ENCODE results near the gene RLN1.
"Not testable (repeated sequence)": the region's sequence is repeated elsewhere in the genome, so short reads cannot be mapped to it uniquely, and the experiment has no call there.

The RLN1 gene

DNA sequence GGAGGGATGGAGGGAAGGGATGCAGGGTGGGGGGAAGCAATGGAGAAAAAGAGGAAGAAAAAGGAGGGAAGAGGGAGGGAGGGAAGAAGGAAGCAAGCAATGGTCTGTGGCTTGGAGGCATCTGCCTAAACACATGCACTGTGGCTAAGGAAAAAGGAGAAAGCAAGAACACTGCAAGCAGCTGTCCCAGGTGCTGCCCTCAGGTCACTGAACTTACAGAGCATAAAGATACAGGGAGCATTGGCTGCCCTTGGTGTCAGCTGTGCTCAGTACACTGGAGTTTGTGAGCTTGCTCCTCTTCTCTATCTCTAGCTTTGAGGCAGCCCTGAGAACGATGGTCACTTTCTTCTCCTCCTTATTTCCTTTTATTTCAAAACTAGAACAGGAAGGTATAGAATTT lies 18.1 kb downstream of the RLN1 start:
- not testable (repeated sequence) for DNase-seq

DNA sequence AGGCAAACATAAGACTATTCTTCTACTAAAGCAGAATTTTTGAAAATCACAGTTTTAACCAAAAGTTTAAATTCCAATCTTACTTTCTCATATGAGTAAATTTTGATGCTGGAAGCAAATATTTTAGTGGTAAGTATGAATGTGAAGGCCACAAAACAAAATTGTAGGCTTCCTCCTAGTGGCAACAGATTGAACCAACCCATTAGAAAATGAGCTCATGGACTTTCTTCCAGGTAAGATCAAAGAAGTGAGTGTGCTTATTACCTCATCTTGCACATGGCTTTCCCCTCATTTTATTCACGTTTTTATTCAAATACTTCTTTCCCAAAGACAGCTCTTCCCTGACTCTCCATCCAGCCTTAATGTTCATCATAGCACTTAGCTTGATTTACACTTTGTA lies 18.6 kb downstream of the RLN1 start:
- no peak for DNase-seq

DNA sequence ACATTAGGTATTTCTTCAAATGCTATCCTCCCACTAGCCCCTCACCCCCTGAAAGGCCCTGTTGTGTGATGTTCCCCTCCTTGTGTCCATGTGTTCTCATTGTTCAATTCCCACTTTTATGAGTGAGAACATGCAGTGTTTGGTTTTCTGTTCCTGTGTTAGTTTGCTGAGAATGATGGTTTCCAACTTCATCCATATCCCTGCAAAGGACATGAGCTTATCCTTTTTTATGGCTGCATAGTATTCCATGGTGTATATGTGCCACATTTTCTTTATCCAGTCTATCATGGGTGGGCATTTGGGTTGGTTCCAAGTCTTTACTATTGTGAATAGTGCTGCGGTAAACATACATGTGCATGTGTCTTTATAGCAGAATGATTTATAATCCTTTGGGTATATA lies 23.3 kb downstream of the RLN1 start:
- DNase-seq, result not testable (repeated sequence)

DNA sequence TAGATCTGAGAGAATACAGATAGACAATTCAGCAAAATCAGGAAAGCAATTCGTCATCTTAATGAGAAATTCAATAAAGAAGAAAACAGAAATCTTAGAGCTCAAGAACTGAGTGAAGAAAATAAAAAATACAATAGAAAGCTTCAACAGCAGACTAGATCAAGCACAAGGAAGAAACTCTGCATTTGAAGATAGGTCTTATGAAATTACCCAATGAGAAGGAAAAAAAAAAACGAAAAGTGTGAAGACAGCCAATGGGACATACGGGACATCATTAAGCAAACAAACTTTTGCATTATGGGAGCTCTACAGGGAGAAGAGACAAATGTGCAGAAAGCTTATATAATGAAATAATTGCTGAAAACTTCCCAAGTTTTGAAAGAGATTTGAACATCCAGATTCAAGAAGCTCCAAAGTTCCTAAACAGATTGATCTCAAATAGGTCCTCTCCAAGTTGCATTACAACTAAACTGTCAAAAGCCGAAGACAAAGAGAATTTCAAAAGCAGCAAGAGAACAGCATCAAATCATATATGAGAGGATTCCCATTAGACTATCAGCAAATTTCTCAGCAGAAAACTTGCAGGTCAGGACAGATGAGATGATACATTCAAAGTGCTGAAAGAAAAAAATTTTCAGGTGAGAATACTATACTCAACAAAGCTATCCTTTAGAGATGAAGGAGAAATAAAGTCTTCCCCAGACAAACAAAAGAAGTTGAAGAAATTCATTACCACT lies 24.3 kb downstream of the RLN1 start:
- no peak for DNase-seq

DNA sequence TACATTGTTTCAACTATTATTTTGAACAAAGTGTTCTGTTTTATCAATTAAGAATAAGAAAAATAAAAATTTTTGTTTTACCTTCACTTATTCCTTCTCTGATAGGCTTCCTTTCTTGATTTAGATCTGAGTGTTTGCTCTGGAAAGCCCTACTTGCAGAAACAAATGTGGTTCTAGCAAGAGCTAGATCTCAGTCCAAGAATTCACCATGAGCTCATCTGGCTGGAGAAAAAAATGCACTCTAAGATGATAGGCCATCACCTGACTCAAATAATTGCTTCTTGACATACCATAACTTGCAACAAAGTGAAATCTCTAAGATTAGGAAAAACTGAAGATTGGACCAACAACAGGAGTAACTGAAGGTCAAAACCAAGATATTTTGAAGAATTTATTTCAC lies 28.8 kb downstream of the RLN1 start:
- DNase-seq, result no peak

DNA sequence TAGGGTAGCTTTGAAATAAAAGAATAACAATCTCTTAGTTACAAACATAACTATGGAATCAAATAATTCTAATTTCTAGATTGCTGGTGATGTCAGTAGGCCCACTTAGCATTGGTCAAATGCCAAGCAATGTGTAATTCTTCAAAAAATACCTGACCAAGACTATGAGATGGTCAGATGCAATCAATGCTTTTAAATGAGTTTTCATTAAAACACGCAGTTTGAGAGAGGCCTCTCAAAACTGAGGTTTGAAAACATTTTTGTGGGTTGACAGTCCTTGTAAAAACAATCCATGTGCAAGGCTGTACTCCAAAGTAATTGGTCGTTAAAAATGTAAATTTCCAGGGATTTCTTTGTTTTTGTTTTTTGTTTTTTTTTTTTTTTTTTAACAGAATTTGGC lies 33.9 kb downstream of the RLN1 start:
- DNase-seq, result no peak

DNA sequence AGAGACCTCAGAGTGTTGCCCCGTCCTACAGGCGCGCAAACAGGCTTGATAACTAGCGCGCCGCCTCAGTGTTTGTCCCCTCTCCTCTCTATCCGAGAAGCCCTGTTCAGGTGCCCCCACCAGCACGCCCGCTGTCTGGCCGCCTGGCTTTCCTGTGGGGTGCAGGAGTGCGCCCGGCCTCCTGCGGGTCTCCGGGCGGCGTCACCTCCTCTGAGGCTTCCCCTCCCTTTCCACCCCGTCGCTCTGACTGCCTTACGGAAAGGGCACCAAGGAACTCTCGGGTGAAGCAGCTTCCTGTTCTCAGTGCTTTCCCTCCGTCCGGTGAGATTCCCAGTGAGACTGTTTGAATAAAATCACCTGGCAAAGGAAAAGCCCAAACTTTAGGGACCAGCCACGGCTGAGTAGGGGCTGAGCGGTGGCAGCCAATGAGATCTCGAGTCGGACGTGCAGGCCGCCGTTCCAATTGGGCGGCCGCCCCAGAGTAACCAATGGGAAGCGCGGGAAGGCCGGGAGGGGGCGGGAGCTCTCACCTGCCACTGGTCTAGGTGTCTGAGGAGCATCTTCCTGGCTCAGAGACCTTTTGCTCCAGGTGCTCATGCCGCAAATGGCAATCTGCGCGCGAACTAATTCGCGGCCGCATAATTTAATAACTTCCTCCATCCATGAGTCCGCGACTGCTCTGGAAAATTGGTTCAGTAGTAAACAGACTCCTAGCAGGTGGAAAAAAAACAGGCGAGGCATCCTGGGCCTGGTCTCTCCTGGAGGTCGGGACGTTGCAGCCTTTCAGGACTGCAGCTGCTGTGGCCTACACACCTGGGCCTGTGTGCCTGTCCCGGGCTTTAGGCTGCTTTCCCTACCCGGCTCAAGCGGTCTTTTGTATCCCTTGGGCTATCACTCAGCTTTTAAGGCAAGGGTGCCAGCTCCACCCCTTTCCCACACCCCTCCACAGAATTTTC lies 35.6 kb downstream of the RLN1 start, which contains the start of gene RLN2:
Gene RLN2, minus strand, starts transcription at position 877 of the 956 bp plus-strand sequence. Its CDS starts 136 bp downstream, at position 741.
- not testable (repeated sequence) for DNase-seq

DNA sequence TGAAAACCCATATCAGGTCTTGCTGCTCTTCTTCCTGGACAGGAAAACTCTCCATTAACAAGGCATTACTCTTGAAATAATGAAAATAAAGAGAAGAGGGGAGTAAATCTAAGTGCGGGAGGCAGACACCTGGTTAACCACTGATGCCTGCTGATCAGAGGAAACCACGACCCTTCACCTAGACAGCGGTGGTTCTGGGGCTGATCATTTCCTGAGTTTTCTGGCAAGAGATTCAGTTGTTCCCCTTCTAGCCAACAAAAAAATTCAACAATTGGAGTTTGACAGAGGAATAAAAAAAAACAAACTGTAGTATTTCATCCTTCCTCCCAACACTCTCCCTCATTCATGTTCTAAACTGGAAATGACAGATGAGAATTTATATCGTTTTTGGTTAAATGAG lies 38.1 kb downstream of the RLN1 start:
- no peak for DNase-seq

DNA sequence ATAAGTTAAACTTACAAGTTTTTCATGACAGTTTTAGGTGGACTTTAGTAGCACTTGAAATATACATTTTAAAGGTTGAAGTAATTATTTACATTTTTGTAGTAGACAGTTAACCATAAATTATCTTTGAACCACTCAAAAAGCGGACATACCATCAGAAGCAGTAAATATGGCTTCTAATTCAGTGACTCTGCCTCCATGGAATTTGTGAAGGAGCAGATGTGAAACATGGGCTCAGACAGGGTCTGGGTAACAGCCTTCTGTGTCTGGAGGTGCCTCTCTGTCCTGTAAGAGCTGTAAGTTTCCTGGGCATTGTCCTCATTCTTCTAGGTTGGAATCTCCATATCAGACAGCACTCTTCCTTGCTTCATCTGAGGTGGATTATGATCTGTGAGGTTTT lies 47.5 kb downstream of the RLN1 start:
- DNase-seq, result no peak

DNA sequence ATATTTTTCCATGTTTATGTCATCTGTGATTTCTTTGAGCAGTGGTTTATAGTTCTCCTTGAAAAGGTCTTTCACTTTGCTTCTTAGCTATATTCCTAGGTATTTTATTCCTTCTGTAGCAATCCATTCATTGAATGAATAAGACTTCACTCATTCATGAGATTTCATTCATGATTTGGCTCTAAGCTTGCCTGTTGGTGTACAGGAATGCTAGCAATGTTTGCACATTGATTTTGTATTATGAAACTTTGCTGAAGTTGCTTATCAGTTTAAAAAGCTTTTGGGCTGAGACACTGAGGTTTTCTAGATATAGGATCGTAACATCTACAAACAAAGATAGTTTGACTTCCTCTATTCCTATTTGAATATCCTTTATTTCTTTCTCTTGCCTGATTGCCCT lies 51.1 kb downstream of the RLN1 start:
- DNase-seq, result no peak

DNA sequence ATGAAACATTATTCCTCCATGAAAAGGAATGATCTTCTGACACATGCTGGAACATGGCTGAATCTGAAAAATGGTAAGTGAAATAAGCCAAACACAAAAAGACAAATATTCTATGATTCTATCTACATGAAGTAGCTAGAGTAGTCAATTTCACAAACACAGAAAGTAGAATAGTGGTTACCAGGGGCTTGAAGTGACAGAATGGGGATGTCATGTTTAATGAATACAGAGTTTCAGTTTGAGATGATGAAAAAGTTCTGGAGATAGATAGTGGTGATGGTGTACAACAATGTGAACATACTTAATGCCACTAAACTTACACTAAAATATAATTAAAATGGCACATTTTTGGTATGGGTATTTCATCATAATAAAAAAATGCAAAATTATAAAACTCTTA lies 53.4 kb downstream of the RLN1 start:
- no peak for DNase-seq

Data from activated effector memory CD4-positive, alpha-beta T cell treated with anti-CD3 and anti-CD28 coated beads, Interleukin-2, amount 50 U/mL, for 16 hours (primary cell).